Rectal smooth muscle tissue (tissue), 1 donor: ENCODE results near the gene FAM9C.
"Not testable (repeated sequence)": the region's sequence is repeated elsewhere in the genome, so short reads cannot be mapped to it uniquely, and the experiment has no call there.

ENCODE experiments used
- H3K27ac ChIP-seq: one replicate; pipeline ENCODE4 v1.7.0; 2013; ENCODE audit warnings: low read depth, low read length, inconsistent platforms
- H3K27me3 ChIP-seq: one replicate; pipeline ENCODE4 v1.7.0; 2013; ENCODE audit warnings: low read length; ENCODE audit not compliant: control insufficient read depth, insufficient read depth
- H3K36me3 ChIP-seq: one replicate; pipeline ENCODE4 v1.7.0; 2013; ENCODE audit warnings: low read length; ENCODE audit not compliant: control insufficient read depth, insufficient read depth
- H3K4me1 ChIP-seq: one replicate; pipeline ENCODE4 v1.7.0; 2013; ENCODE audit warnings: low read length; ENCODE audit not compliant: control insufficient read depth, insufficient read depth
- H3K4me3 ChIP-seq: one replicate; pipeline ENCODE4 v1.7.0; 2013; ENCODE audit warnings: low read length
- H3K9ac ChIP-seq: one replicate; pipeline ENCODE4 v1.7.0; 2013; ENCODE audit warnings: low read length

The FAM9C gene

DNA sequence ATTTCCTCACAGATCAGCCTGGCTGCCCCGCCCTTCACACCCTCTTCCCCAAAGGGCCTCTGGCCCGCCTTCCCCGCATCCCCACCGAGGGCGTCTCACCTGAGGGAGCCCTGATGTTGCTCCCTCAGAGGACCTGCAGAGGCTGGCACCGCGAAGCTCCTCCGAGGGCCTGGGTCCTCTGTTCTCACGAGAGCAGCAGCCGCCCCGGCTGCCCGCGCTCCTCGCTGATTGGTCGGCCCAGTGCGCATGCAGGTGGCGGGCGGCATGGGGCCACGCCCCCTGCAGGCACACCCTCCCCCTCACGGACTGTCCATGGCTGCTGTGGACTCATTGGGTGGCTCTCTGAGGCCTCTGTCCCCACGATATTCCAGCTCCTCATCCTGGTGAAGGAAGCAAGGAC lies at the start of gene FAM9C:
Gene FAM9C, minus strand, starts transcription at position 180 of the 400 bp plus-strand sequence. CDS start 831 bp downstream, outside the sequence.
- Histone ChIP-seq H3K4me1 (no peaks in the 10 kb centered on the region), H3K27ac (no peak within 1 kb of the TSS), H3K4me3 (no peak within 1 kb of the TSS), H3K27me3 (no peaks in the 10 kb centered on the region), H3K9ac (no peak within 1 kb of the TSS), H3K36me3 (no peaks in the 10 kb centered on the region)

DNA sequence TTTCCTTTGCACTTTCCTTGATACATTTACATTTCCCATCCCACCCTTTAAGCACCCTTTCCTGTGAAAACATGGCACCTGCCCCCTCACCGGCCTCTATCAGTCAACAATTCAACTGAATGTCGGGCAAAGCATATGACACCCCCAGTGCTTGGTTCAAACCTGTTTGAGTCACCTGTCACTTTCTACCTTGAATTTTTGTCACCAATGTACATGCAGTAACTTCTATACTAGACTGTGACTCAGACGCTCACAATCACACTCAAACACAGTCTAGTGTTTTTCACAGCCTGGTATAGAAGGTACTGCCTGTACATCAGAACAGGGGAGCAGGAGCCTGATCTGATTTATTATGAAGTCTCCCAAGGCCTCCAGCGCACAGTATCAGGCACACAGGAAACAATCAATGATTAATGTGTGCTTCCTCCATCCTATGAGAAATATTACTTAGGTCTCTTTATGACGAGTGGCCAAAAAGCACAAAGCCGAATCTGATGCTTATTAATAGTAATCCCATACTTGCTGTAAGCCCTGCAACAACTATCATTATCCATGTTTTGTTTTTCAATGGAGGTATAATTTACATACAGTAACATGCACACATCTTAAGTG lies 49.2 kb upstream of the FAM9C start:
- Histone ChIP-seq H3K4me3 (no peak overlapping the region), H3K4me1 (no peaks in the 10 kb centered on the region), H3K36me3 (no peaks in the 10 kb centered on the region), H3K27me3 (peaks cover 4% of the 10 kb centered on the region), H3K27ac (no peak overlapping the region), H3K9ac (no peak overlapping the region)

DNA sequence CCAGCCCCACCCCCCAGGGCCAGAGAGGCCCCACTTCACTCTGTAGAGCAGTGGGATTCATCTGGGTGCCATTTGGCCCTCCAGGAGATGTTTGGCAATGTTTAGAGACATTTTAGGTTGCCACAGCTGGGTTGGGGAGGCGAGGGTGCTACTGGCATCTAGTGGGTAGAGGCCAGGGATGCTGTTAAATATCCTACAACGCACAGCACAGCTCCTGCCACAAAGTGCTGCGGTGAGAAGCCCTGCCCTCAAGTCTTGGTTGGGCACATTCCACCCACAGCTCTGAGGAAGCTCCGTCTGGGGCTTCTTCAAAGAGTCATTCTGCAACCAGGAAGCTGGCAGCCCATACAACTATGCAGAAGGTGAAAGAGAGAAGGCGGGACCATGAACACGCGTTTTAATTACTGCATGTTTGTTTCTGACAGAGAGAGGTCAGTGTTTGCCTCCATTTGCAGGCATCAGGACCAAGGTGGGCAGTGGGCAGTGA lies 48.1 kb upstream of the FAM9C start:
- no peak overlapping the region for H3K9ac ChIP-seq

DNA sequence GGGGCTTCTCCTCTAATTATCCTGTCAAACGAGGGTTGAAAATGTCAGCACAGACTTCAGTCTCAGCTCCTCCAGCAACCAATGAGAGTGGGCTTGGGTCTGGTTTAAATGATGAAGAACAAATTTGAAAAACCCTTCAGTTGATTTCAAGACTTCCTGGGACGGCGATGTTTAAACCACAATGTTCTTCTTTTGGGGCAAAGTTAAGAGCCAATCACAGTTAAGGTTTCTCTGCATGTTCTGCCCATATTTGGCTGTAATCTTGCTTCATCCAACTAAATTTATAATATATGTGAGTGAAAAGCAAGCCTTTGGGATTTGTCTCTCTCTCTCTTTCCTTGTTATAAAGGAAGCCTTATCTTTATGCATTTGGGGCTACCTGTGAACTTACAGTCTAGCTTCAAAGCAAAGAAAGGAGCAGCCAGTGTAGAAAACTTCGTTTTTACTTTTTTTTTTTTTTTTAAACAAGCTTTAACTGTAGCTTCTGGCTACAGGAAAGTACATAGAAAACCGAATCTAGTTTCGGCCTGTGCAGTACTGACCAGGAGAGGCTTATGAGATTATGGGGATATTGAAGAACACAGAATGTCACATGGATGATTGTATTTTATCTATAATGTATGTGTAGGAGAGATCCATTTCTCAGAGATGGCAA lies 46.8 kb upstream of the FAM9C start:
- no peaks in the 10 kb centered on the region for H3K4me1 ChIP-seq
- H3K27me3 ChIP-seq, result peaks cover 9% of the 10 kb centered on the region
- no peaks in the 10 kb centered on the region for H3K36me3 ChIP-seq
- H3K27ac ChIP-seq, result no peak overlapping the region
- no peak overlapping the region for H3K9ac ChIP-seq
- no peak overlapping the region for H3K4me3 ChIP-seq

More for the DNA sequence above, 48.1 kb upstream of the FAM9C start:
- Histone ChIP-seq H3K4me3 (no peak overlapping the region), H3K27ac (no peak overlapping the region), H3K27me3 (peaks cover 9% of the 10 kb centered on the region), H3K4me1 (no peaks in the 10 kb centered on the region), H3K36me3 (no peaks in the 10 kb centered on the region)

DNA sequence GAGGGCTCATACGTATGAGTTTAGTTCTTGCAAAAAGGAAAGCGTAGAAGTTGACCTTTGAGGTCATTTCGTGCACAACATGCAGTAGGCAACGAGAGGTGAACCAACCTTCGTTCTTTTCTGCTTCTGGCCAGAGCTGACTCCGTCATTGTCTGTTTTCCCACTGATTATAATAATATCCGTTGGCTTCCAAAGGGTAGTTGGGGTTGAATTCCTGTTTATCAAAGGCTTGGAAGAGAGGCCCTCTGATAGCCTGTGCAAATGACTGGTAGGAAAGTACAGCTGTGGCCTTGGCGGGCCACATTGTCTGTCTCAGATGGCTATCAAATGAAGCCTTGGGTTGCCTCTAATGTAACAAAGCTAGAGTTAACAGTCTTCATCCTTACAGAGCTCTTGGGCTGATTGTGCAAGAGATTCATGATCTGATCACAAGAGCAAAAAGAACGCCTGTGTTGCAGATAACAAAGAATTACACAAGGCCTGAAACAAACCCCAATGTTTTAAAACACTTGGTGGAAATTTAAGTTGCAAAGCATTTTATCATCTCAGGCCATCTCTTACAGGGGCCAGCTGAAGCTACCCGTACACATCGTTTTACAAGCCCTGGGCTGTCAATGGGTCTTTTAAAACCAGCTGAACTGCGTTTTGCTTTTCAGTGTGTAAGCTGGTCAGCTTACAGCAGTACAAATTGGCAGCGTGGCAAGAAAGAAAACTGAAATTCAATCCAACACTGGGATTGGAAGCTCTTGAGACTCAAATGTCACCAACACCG lies 46.1 kb upstream of the FAM9C start:
- Histone ChIP-seq H3K27ac (no peak overlapping the region), H3K4me1 (no peaks in the 10 kb centered on the region), H3K27me3 (peaks cover 9% of the 10 kb centered on the region), H3K36me3 (no peaks in the 10 kb centered on the region), H3K9ac (no peak overlapping the region), H3K4me3 (no peak overlapping the region)

DNA sequence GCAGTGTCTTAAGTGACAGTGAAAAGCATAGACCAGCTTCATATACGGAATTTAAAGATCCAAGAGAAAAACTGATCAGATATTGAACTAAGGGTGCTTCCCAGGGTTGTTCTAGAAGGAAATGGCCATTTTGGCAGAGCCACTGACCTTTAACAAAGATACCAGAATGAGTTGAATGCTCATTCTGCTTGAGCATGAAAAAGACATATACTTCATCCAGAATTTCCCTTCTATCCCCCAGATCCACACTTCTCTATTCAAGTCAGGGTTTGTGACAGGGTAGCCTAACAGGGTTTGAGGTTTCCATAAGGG lies 45.6 kb upstream of the FAM9C start:
- Histone ChIP-seq H3K4me1 (no peaks in the 10 kb centered on the region), H3K9ac (no peak overlapping the region), H3K36me3 (no peaks in the 10 kb centered on the region), H3K27me3 (peaks cover 9% of the 10 kb centered on the region), H3K27ac (no peak overlapping the region), H3K4me3 (no peak overlapping the region)

DNA sequence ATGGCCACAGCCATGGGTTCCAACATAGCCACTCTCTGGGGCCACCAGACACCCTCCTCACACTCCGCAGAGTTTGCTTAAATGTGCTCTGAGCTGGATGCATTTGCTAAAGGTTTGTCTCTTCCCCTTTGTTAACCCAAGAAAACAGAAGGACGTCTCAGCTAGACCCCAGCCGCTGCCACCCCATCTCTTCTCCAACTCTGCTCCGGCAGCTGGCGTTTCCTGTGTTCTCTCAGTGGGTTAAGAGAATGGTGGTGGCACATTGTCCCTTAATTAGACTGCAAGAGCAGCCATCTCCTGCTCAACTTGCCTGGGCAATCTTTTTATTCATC lies 43.7 kb upstream of the FAM9C start:
- no peak overlapping the region for H3K9ac ChIP-seq
- no peak overlapping the region for H3K4me3 ChIP-seq
- no peaks in the 10 kb centered on the region for H3K4me1 ChIP-seq
- H3K36me3 ChIP-seq, result no peaks in the 10 kb centered on the region
- no peak overlapping the region for H3K27ac ChIP-seq
- H3K27me3 ChIP-seq, result peaks cover 5% of the 10 kb centered on the region

DNA sequence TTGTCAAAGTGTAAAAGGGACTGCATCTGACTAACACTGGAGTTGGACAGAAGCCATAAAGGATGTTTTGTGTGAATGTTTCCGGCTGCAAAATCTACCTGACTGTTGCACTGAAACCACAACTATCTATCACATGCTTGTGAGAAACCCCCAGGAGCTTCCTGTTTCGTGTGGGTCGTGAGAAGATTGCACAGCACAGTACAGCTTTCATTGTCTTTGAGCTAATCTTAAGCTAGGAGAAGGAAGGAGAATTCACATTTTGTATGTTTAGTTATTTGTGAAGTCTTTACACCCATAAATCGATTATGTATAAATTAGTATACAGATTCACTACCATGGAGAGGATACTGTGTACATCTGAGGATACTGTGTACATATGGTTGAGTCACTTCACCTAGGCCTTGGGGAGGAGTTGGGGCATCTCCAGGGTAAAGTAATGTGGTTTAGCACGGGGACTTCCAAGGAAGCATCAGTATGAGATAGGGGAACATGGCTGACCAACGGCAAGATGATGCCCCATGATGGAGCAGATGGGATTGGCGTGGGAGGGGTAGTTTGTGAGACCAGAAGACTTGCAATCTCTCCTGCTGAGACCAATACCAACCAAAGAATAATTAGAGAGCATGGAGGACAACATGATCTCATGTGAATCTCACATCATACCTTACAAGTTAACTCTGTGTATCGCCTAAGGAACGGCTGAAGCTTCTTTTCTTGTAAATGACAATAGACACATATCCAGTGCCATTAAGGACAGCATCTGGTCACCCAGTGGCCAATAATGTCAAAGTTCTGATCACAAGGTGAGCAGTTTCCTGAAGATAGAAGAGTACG lies 43.1 kb upstream of the FAM9C start:
- Histone ChIP-seq H3K4me1 (no peaks in the 10 kb centered on the region), H3K27me3 (peaks cover 5% of the 10 kb centered on the region), H3K4me3 (no peak overlapping the region), H3K27ac (no peak overlapping the region), H3K36me3 (no peaks in the 10 kb centered on the region), H3K9ac (no peak overlapping the region)

DNA sequence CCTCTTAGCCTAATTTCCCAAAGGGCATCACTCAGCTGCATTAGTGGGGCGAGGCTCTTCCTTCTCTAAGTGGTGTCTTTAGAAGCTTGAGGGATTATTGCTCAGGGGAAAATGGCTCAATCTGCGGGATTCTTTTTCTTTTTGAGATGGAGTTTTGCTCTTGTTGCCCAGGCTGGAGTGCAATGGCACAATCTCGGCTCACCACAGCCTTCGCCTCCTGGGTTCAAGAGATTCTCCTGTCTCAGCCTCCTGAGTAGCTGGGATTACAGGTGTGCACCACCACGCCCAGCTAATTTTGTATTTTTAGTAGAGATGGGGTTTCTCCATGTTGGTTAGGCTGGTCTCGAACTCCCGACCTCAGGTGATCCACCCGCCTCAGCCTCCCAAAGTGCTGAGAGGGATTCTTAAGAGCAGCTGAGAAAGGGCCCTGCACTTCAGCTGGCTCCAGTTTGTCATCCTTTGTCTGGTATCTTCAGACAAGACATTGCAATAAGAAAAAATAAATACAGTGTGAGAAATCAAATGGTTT lies 42.4 kb upstream of the FAM9C start:
- H3K4me1 ChIP-seq, H3K9ac ChIP-seq, H3K4me3 ChIP-seq, H3K36me3 ChIP-seq, H3K27ac ChIP-seq, H3K27me3 ChIP-seq: not testable (repeated sequence)

DNA sequence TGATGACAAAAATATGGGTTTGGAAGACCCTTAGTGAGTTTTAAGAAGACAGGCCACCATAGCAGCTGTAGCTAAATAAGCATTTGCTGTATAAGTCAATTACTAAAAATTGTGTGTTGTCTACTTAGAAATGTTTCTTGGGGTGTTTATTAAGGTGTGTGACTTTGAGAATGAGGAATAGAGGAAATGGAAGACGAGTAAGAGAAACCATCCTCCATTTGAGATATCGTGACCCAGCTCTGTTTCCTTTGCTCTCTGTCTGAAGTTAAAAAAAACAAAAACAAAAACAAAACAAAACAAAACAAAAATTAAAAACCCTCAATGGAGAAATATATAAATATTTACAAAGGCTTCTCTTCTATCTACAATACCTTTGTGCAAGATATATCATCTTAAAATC lies 41.7 kb upstream of the FAM9C start:
- no peaks in the 10 kb centered on the region for H3K4me1 ChIP-seq
- no peak overlapping the region for H3K4me3 ChIP-seq
- H3K36me3 ChIP-seq, result no peaks in the 10 kb centered on the region
- no peak overlapping the region for H3K9ac ChIP-seq
- H3K27me3 ChIP-seq, result peaks cover 5% of the 10 kb centered on the region
- H3K27ac ChIP-seq, result no peak overlapping the region

DNA sequence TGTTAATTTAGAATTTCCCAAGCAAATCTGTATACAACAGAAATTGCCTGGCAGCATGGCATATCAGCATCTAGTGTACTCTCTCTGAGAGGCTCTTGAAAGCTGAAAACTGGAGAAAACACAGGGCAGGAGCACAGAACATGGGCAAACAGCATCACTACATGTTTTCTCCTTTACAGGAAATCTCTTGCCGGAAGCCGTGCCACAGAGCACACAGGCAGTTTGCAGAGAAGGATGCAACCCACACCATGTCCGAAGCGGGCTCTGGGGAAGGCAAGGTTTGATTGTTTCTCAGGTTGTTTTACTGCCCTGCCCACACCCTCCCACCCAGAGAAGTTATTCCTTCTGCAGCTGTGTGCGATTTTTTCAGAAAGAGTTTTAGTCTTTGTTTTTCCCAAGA lies 41.1 kb upstream of the FAM9C start:
- Histone ChIP-seq H3K4me1 (no peaks in the 10 kb centered on the region), H3K27ac (no peak overlapping the region), H3K36me3 (no peaks in the 10 kb centered on the region), H3K9ac (no peak overlapping the region), H3K4me3 (no peak overlapping the region), H3K27me3 (peaks cover 5% of the 10 kb centered on the region)

DNA sequence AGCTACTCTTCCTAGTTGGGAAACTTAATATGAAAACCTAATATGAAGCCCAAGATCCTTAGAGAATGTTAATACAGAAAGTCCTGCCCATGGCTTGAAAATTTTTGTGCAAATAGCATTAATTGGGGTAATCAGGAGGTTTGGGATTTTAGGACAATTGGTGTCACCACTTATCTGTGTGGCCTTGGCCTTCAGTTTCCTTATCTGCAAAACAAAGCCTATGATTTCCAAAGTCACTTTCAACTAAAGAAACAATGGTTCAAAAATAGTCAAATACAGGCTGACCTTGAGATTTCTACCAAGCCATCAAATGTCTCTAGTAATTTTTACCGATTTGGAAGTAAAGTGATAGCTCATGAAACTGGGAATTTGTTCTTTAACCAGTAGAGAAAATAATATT lies 40.2 kb upstream of the FAM9C start:
- Histone ChIP-seq H3K36me3 (no peaks in the 10 kb centered on the region), H3K9ac (no peak overlapping the region), H3K27ac (no peak overlapping the region), H3K4me1 (no peaks in the 10 kb centered on the region), H3K4me3 (no peak overlapping the region), H3K27me3 (peaks cover 5% of the 10 kb centered on the region)
